ENCODE measurements around the gene CD3E. TPM values are rescaled to one million over a fixed set of nuclear protein-coding genes. Genes with fewer than 3 reads are reported as not detected.

CD3E gene
- total and polyA plus RNA-seq, 2 experiments from 2014 or later = not detected

DNA sequence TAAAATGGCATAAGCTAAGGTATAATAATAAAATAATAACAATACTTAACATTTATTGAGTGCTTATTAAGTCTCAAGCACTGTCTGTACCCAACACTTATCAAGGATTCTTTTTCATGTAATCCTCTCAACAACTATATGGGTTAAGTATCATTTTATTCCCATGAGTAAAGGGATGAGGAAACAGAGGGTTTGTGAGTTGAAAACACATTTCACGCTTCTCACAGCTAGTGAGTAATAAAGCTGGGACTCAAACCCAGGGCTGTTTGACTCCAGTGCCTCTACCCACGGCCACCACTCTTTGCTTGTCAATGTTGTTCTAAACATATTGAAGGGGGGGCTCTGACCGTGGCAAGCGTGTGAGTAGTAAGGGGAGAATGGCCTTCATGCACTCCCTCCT lies 8.7 kb downstream of the CD3E start:
- H4K20me1 ChIP-seq (ENCODE audit: insufficient read depth) = no peaks in the 10 kb centered on the region
- no peak overlapping the region for H3K4me2 ChIP-seq (ENCODE audit: unreplicated experiment)
- H2AFZ ChIP-seq = no peak overlapping the region
- no peak for TF ChIP-seq EZH2 (IDR thresholded peaks at IDR 0.05; ENCODE audit: insufficient read depth, poor library complexity, severe bottlenecking)
- no peak for TF ChIP-seq EZH2phosphoT487 (IDR thresholded peaks at IDR 0.05; ENCODE audit: insufficient read depth, low read depth)
- H3K9me2 ChIP-seq (ENCODE audit: insufficient read depth) = no peaks in the 10 kb centered on the region
- no peaks in the 10 kb centered on the region for H3K4me1 ChIP-seq (ENCODE audit: insufficient read depth)
- no peaks in the 10 kb centered on the region for H3K9me3 ChIP-seq (ENCODE audit: low read depth)
- in situ Hi-C loops (cut with MboI) = no loop called here
- 21 to 23% methylated on average over 4 of the region's 4 CpGs for WGBS, 2 experiments (ENCODE audit: low coverage in 1 of 2, low lambda C conversion rate in 2 of 2, missing lambda C conversion rate in 2 of 2)
- H3K4me3 ChIP-seq = no peak overlapping the region
- H3K79me2 ChIP-seq (ENCODE audit: insufficient read depth) = no peaks in the 10 kb centered on the region
- no peaks in the 10 kb centered on the region for H3F3A ChIP-seq (ENCODE audit: insufficient read depth)
- H3K27ac ChIP-seq = no peak overlapping the region
- DNase-seq = peak; percentile 26
- no peaks in the 10 kb centered on the region for H3K36me3 ChIP-seq (ENCODE audit: low read depth)
- H3K27me3 ChIP-seq (replicated peaks; ENCODE audit: insufficient read depth) = 0 out of 2 replicates have a peak, but pooled peaks cover 20% of the 10 kb centered on the region
- no peak overlapping the region for H3K9ac ChIP-seq

DNA sequence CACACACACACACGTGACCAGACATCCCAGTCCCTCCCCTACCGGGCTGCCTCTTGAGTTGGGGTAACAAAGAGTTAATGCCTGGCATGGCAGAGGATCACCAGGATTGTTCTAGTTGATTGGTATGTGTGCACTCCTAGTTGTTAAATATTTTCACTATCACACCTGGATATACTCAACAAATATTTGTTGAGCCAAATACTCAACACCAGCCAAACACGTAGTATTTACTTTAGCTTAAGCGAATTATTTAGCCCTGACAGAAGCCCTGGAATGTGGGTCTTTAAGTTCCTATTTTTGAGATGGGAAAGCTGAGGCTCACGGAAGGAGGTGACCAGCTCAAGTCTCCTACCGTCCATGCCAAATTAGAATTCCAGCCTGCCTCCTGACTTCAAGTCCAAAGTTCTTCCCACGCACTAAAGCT lies 10.5 kb downstream of the CD3E start:
- DNase-seq = no peak
- in situ Hi-C loops (cut with MboI) = no loop called here
- 41 to 43% methylated on average over 7 of the region's 7 CpGs for WGBS, 2 experiments (ENCODE audit: low coverage in 1 of 2, low lambda C conversion rate in 2 of 2, missing lambda C conversion rate in 2 of 2)

DNA sequence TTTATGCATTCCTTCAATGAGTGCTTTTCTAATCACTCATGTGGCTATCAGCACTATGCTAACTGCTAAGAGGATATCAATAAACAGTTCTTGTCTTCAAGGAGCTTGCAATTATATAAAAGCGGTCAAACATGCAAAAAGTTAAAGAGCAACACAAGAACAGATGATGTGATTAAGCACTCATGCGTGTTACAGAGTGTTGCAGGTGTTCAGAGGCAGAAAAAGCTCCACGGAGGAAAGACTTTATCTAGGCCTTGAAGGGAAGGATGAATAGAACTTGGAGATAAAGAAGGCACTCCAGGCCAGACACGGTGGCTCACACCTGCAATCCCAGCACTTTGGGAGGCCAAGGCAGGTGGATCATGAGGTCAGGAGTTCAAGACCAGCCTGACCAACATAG lies 13.6 kb downstream of the CD3E start:
- TF ChIP-seq EZH2phosphoT487 (IDR thresholded peaks at IDR 0.05; ENCODE audit: insufficient read depth, low read depth) (no peak), EZH2 (IDR thresholded peaks at IDR 0.05; ENCODE audit: insufficient read depth, poor library complexity, severe bottlenecking) (no peak)
- WGBS, 2 experiments (ENCODE audit: low coverage in 1 of 2, low lambda C conversion rate in 2 of 2, missing lambda C conversion rate in 2 of 2) = 78 to 85% methylated on average over 4 of the region's 4 CpGs
- in situ Hi-C loops (cut with MboI) = no loop called here
- H3K4me2 ChIP-seq (ENCODE audit: unreplicated experiment) = no peak overlapping the region
- no peaks in the 10 kb centered on the region for H3K79me2 ChIP-seq (ENCODE audit: insufficient read depth)
- H3K4me3 ChIP-seq = no peak overlapping the region
- no peaks in the 10 kb centered on the region for H3K9me3 ChIP-seq (ENCODE audit: low read depth)
- H3K9ac ChIP-seq = no peak overlapping the region
- no peaks in the 10 kb centered on the region for H4K20me1 ChIP-seq (ENCODE audit: insufficient read depth)
- no peak for DNase-seq
- H3K9me2 ChIP-seq (ENCODE audit: insufficient read depth) = no peaks in the 10 kb centered on the region
- no peak overlapping the region for H2AFZ ChIP-seq
- H3K27me3 ChIP-seq (replicated peaks; ENCODE audit: insufficient read depth) = peaks cover 4% of the 10 kb centered on the region; the same call in 1 of the 2 replicates
- no peaks in the 10 kb centered on the region for H3K4me1 ChIP-seq (ENCODE audit: insufficient read depth)
- H3K27ac ChIP-seq = no peak overlapping the region
- no peaks in the 10 kb centered on the region for H3K36me3 ChIP-seq (ENCODE audit: low read depth)
- H3F3A ChIP-seq (ENCODE audit: insufficient read depth) = no peaks in the 10 kb centered on the region

More for the DNA sequence above, 10.5 kb downstream of the CD3E start:
- no peaks in the 10 kb centered on the region for H3K79me2 ChIP-seq (ENCODE audit: insufficient read depth)
- H3K36me3 ChIP-seq (ENCODE audit: low read depth) = no peaks in the 10 kb centered on the region
- TF ChIP-seq EZH2 (IDR thresholded peaks at IDR 0.05; ENCODE audit: insufficient read depth, poor library complexity, severe bottlenecking) (no peak), EZH2phosphoT487 (IDR thresholded peaks at IDR 0.05; ENCODE audit: insufficient read depth, low read depth) (no peak)
- H3K4me1 ChIP-seq (ENCODE audit: insufficient read depth) = no peaks in the 10 kb centered on the region
- no peaks in the 10 kb centered on the region for H3F3A ChIP-seq (ENCODE audit: insufficient read depth)
- no peaks in the 10 kb centered on the region for H3K9me2 ChIP-seq (ENCODE audit: insufficient read depth)
- no peak overlapping the region for H3K4me2 ChIP-seq (ENCODE audit: unreplicated experiment)
- H4K20me1 ChIP-seq (ENCODE audit: insufficient read depth) = no peaks in the 10 kb centered on the region
- H3K4me3 ChIP-seq = no peak overlapping the region
- no peak overlapping the region for H3K27ac ChIP-seq
- H3K27me3 ChIP-seq (replicated peaks; ENCODE audit: insufficient read depth) = 0 out of 2 replicates have a peak, but pooled peaks cover 19% of the 10 kb centered on the region
- H2AFZ ChIP-seq = no peak overlapping the region
- H3K9ac ChIP-seq = no peak overlapping the region
- H3K9me3 ChIP-seq (ENCODE audit: low read depth) = no peaks in the 10 kb centered on the region

DNA sequence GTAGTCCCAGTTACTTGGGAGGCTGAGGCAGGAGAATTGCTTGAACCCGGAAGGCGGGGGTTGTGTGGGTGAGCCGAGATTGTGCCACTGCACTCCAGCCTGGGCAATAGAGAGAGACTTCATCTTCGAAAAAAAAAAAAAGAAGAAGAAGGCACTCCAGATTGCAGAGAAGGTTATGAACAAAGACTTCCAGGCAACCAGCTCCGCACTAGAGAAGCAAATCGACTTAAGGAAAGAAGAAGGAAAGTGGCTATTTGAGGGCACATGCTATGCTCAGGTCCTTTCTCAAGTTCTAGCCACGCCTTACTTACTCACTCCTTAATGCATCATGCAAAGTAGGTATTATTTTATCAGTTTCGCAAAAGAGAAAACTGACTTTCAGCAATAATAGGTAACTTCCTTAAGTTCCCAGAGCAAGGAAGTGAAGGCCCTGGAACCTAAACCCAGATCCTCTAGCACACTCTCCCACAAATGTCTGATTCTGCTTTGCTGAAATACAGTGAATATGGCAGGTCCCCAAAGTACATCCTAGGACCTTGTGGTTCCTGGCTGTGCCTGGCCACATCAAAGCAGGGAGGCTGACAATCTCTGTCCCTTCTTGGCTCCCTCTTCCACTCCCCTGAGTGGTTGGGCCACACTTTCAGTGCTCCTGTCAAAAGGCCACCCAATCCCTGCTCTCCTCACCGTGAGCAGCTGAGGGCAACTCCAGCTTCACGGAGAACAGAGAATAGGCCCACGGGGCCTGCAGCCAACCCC lies 14.2 kb downstream of the CD3E start:
- no peaks in the 10 kb centered on the region for H3K36me3 ChIP-seq (ENCODE audit: low read depth)
- TF ChIP-seq EZH2phosphoT487 (IDR thresholded peaks at IDR 0.05; ENCODE audit: insufficient read depth, low read depth) (no peak), EZH2 (IDR thresholded peaks at IDR 0.05; ENCODE audit: insufficient read depth, poor library complexity, severe bottlenecking) (no peak)
- H3K27ac ChIP-seq = no peak overlapping the region
- H4K20me1 ChIP-seq (ENCODE audit: insufficient read depth) = no peaks in the 10 kb centered on the region
- no peaks in the 10 kb centered on the region for H3K4me1 ChIP-seq (ENCODE audit: insufficient read depth)
- H3K27me3 ChIP-seq (replicated peaks; ENCODE audit: insufficient read depth) = peaks cover 4% of the 10 kb centered on the region; the same call in 1 of the 2 replicates
- H3K79me2 ChIP-seq (ENCODE audit: insufficient read depth) = no peaks in the 10 kb centered on the region
- H3K9me3 ChIP-seq (ENCODE audit: low read depth) = no peaks in the 10 kb centered on the region
- in situ Hi-C loops (cut with MboI) = no loop called here
- no peak overlapping the region for H3K4me2 ChIP-seq (ENCODE audit: unreplicated experiment)
- H3F3A ChIP-seq (ENCODE audit: insufficient read depth) = no peaks in the 10 kb centered on the region
- no peak overlapping the region for H2AFZ ChIP-seq
- no peak overlapping the region for H3K9ac ChIP-seq
- no peaks in the 10 kb centered on the region for H3K9me2 ChIP-seq (ENCODE audit: insufficient read depth)
- 81% methylated on average over 9 to 11 of the region's 11 CpGs for WGBS, 2 experiments (ENCODE audit: low coverage in 1 of 2, low lambda C conversion rate in 2 of 2, missing lambda C conversion rate in 2 of 2)
- H3K4me3 ChIP-seq = no peak overlapping the region
- DNase-seq = no peak
